Esophagus muscularis mucosa (tissue), 4 donors: ENCODE data around the gene SEC24D. TPM values are rescaled to one million over a fixed set of nuclear protein-coding genes. Genes with fewer than 3 reads are reported as not detected.
A peak's percentile ranks its signal among the peaks of the same experiment; 100 is the strongest.

Source experiments
- DNase-seq: peaks from one replicate; pipeline ENCODE4 v3.0.0-alpha.2; 2017; ENCODE audit errors: extremely low spot score
- H3K27ac ChIP-seq, 4 donors: fragments of 200-600 bp; sonication (generic); replicated peaks in 1 of 4; 1 replicate in 3 of 4; 2 replicates in 1 of 4; pipeline ENCODE4 v1.5.1; 2016 to 2019; ENCODE audit warnings: mild to moderate bottlenecking in 1 of 4
- H3K27me3 ChIP-seq, 4 donors: fragments of 200-600 bp; sonication (generic); one replicate each; pipeline versions ENCODE4 v1.5.1 to v1.6.0; 2016 to 2019
- H3K36me3 ChIP-seq, 4 donors: fragments of 200-600 bp; sonication (generic); one replicate each; pipeline ENCODE4 v1.5.1; 2016 to 2019
- H3K4me1 ChIP-seq, 4 donors: fragments of 200-600 bp; sonication (generic); one replicate each; pipeline ENCODE4 v1.5.1; 2016 to 2019
- H3K4me3 ChIP-seq, 4 donors: fragments of 200-600 bp; sonication (generic); 1 replicate in 2 of 4; 2 replicates in 2 of 4; pipeline ENCODE4 v1.5.1; 2016 to 2019; ENCODE audit warnings: mild to moderate bottlenecking in 4 of 4, moderate library complexity in 1 of 4
- H3K9me3 ChIP-seq, 4 donors: fragments of 200-600 bp; sonication (generic); 1 replicate in 3 of 4; 2 replicates in 1 of 4; pipeline ENCODE4 v1.5.1; 2016 to 2019
- EP300 ChIP-seq: sonication (generic); formaldehyde crosslinking; IDR thresholded peaks from one replicate; pipeline ENCODE4 v1.6.1; 2017; ENCODE audit warnings: antibody characterized with exemption
- POLR2A ChIP-seq: fragments of 450-650 bp; IDR thresholded peaks from one replicate; pipeline ENCODE4 v1.6.1; 2017; ENCODE audit warnings: antibody characterized with exemption, moderate library complexity, mild to moderate bottlenecking, low read depth
- POLR2AphosphoS5 ChIP-seq, 2 donors: sonication (generic); formaldehyde crosslinking; IDR thresholded peaks; one replicate each; pipeline ENCODE4 v1.6.1; 2017; ENCODE audit warnings: antibody characterized with exemption in 2 of 2
- WGBS: methylation state at CpG from one replicate; pipeline ENCODE4 v1.1.5; 2018; 5-methylcytosine and 5-hydroxymethylcytosine counted together
- intact Hi-C: fragments of 100-400 bp; cut with DNase I; formaldehyde crosslinking; loops from one replicate; pipeline ENCODE4 v1.15.1; 2023
- total RNA-seq, 4 donors: library from RNA; depleted of rRNA; stranded (reverse); fragments of >200 nt; gene quantifications; one replicate each; pipeline versions ENCODE4 v1.1.0 to v1.2.1, GENCODE V29; 2016
- TF ChIP-seq, protein P1 (sequence below), 3 experiments: fragments of 200-600 bp in 2 of 3; fragments of 450-650 bp in 1 of 3; sonication (generic) in 2 of 3; IDR thresholded peaks; one replicate each; pipeline ENCODE4 v1.5.1; 2017 to 2019; ENCODE audit warnings: antibody characterized with exemption in 3 of 3, mild to moderate bottlenecking in 2 of 3, moderate library complexity in 1 of 3

The SEC24D gene
- total RNA-seq, 4 donors from 2014 or later, result 29.1 to 41.5 (median 37.0) TPM

- Histone ChIP-seq H3K36me3 (peaks cover 0 to 15% (median 6%) of the 10 kb centered on the region in 4 donors), H3K27ac (peak overlapping the region; percentile 76 to 91 (median 82)), H3K4me1 (peaks cover 57 to 100% (median 96%) of the 10 kb centered on the region in 4 donors), H3K4me3 (no peak overlapping the region), H3K9me3 (no peaks in the 10 kb centered on the region), H3K27me3 (no peaks in the 10 kb centered on the region)
- TF ChIP-seq, protein P1, sequence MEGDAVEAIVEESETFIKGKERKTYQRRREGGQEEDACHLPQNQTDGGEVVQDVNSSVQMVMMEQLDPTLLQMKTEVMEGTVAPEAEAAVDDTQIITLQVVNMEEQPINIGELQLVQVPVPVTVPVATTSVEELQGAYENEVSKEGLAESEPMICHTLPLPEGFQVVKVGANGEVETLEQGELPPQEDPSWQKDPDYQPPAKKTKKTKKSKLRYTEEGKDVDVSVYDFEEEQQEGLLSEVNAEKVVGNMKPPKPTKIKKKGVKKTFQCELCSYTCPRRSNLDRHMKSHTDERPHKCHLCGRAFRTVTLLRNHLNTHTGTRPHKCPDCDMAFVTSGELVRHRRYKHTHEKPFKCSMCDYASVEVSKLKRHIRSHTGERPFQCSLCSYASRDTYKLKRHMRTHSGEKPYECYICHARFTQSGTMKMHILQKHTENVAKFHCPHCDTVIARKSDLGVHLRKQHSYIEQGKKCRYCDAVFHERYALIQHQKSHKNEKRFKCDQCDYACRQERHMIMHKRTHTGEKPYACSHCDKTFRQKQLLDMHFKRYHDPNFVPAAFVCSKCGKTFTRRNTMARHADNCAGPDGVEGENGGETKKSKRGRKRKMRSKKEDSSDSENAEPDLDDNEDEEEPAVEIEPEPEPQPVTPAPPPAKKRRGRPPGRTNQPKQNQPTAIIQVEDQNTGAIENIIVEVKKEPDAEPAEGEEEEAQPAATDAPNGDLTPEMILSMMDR (IDR thresholded peaks at IDR 0.05), result no peak
- TF ChIP-seq EP300 (no peak), POLR2AphosphoS5 (IDR thresholded peaks at IDR 0.05) (no peak), POLR2A (no peak)
- 38% methylated on average over 2 of the region's 2 CpGs for WGBS
- intact Hi-C loops, result loop anchor here (5.0 kb wide), 1 partner anchor 276 kb away; no protein-coding TSS in a partner anchor
- DNase-seq, result no peak
Observed at GRCh38 chr4:118761397-118762016, 74.4 kb downstream of the SEC24D start.

DNA sequence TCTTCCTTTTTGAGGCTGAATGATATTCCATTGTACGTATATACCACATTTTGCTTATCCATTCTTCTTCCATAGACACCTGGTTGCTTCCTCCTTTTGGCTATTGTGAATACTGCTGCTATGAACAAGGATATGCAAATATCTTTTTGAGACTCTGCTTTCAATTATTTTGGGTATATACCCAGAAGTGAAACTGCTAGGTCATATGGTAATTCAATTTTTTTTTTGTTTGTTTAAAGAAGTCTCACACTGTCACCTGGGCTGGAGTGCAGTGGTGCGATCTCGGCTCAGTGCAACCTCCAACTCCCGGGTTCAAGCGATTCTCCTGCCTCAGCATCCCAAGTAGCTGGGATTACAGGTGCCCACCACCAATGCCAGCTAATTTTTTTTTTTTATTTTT, 75.4 kb downstream of the SEC24D start:
- peak overlapping the region; percentile 76 to 91 (median 82) for H3K27ac ChIP-seq
- no peak for DNase-seq
- H3K36me3 ChIP-seq, result peaks cover 0 to 10% (median 3%) of the 10 kb centered on the region in 4 donors
- no peaks in the 10 kb centered on the region for H3K27me3 ChIP-seq
- H3K9me3 ChIP-seq, result no peaks in the 10 kb centered on the region
- TF ChIP-seq, protein P1 (IDR thresholded peaks at IDR 0.05), result no peak
- TF ChIP-seq POLR2AphosphoS5 (IDR thresholded peaks at IDR 0.05), result no peak
- no peak for TF ChIP-seq POLR2A
- TF ChIP-seq EP300, result no peak
- H3K4me3 ChIP-seq, result no peak overlapping the region
- 97% methylated on average over 5 of the region's 5 CpGs for WGBS
- intact Hi-C loops, result loop anchor here (5.0 kb wide), 1 partner anchor 277 kb away; no protein-coding TSS in a partner anchor
- peaks cover 57 to 100% (median 96%) of the 10 kb centered on the region in 4 donors for H3K4me1 ChIP-seq

- no peaks in the 10 kb centered on the region for H3K27me3 ChIP-seq
- no peaks in the 10 kb centered on the region for H3K9me3 ChIP-seq
- TF ChIP-seq EP300 (no peak), POLR2AphosphoS5 (IDR thresholded peaks at IDR 0.05) (no peak), POLR2A (no peak)
- TF ChIP-seq, protein P1 (IDR thresholded peaks at IDR 0.05), result no peak
- no peak for DNase-seq
- WGBS, result 87% methylated on average over 3 of the region's 3 CpGs
- no peak overlapping the region for H3K4me3 ChIP-seq
- H3K36me3 ChIP-seq, result peaks cover 0 to 10% (median 3%) of the 10 kb centered on the region in 4 donors
- peak overlapping the region; percentile 76 to 91 (median 82) for H3K27ac ChIP-seq
- intact Hi-C loops, result loop anchor here (5.0 kb wide), 1 partner anchor 277 kb away; no protein-coding TSS in a partner anchor
- H3K4me1 ChIP-seq, result peaks cover 60 to 100% (median 97%) of the 10 kb centered on the region in 4 donors
Observed at GRCh38 chr4:118760092-118760491, 75.8 kb downstream of the SEC24D start.

DNA sequence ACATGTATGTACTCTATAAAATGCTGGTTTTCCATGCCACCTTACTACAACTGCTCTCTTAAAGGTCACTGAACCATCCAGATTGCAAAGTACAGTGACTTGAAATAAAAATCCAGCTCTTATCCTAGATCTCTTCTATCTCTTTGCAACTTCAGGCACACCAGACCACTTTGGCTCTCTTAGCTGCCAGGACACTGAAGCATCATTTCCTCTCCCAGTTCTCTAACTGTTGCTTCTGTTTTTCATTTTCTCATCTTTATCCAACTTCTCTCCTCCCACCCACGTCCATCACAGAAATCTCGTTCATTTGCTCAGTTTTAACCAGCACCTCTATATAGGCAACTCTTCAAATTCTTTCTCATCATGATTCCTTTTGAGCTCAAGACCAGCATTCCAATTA, 76.4 kb downstream of the SEC24D start:
- TF ChIP-seq, protein P1 (IDR thresholded peaks at IDR 0.05), result no peak
- TF ChIP-seq POLR2A (no peak), EP300 (no peak), POLR2AphosphoS5 (IDR thresholded peaks at IDR 0.05) (no peak)
- H3K9me3 ChIP-seq, result no peaks in the 10 kb centered on the region
- H3K4me3 ChIP-seq, result no peak overlapping the region
- DNase-seq, result no peak
- peaks cover 0 to 7% (median 2%) of the 10 kb centered on the region in 4 donors for H3K36me3 ChIP-seq
- peaks cover 59 to 100% (median 99%) of the 10 kb centered on the region in 4 donors for H3K4me1 ChIP-seq
- peak overlapping the region; percentile 76 to 91 (median 82) for H3K27ac ChIP-seq
- intact Hi-C loops, result no loop called here
- no peaks in the 10 kb centered on the region for H3K27me3 ChIP-seq
- WGBS, result 69% methylated on average over 2 of the region's 2 CpGs
